NCI-H524 (cell line): ENCODE results near the gene CHIT1.
"Not testable (repeated sequence)": the region's sequence is repeated elsewhere in the genome, so short reads cannot be mapped to it uniquely, and the experiment has no call there.

Source experiments
- DNase-seq, 2 experiments: peaks; one replicate each; lab custom pipeline; 2025; lab: John Stamatoyannopoulos, UW

The CHIT1 gene

GRCh38 chr1:203265541-203265940 lies 36.1 kb upstream of the CHIT1 start:
- DNase-seq = peak; percentile 32 to 44

- DNase-seq = no peak
These were observed 34.6 kb upstream of the CHIT1 start for GRCh38 chr1:203264052-203264501.

- DNase-seq = peak in 1 of 2 experiments; percentile 66
These were observed 34.0 kb upstream of the CHIT1 start for GRCh38 chr1:203263496-203263895.

GRCh38 chr1:203256636-203257035 lies 27.2 kb upstream of the CHIT1 start:
- DNase-seq = not testable (repeated sequence)

- DNase-seq = not testable (repeated sequence)
These were observed 25.3 kb upstream of the CHIT1 start for GRCh38 chr1:203254782-203255181.

GRCh38 chr1:203252678-203253077 lies 23.2 kb upstream of the CHIT1 start:
- peak; percentile 95 to 99 for DNase-seq

- DNase-seq = no peak
These were observed 22.0 kb upstream of the CHIT1 start for GRCh38 chr1:203251466-203251865.

- DNase-seq = no peak
These were observed 21.4 kb upstream of the CHIT1 start for GRCh38 chr1:203250911-203251310.

- DNase-seq = no peak
These were observed 15.3 kb upstream of the CHIT1 start for GRCh38 chr1:203244776-203245175.

- DNase-seq = not testable (repeated sequence)
These were observed 12.2 kb upstream of the CHIT1 start for GRCh38 chr1:203241708-203242107.

GRCh38 chr1:203239526-203240305 lies 10.2 kb upstream of the CHIT1 start:
- DNase-seq = no peak

- no peak for DNase-seq
These were observed 9.6 kb upstream of the CHIT1 start for GRCh38 chr1:203239081-203239480.

- DNase-seq = no peak
These were observed 9.1 kb upstream of the CHIT1 start for GRCh38 chr1:203238535-203238934.

- DNase-seq = not testable (repeated sequence)
These were observed 5.4 kb upstream of the CHIT1 start for GRCh38 chr1:203234901-203235300.

GRCh38 chr1:203228670-203229069 lies 803 bp downstream of the CHIT1 start:
- DNase-seq = no peak

GRCh38 chr1:203227371-203228083 lies 1.9 kb downstream of the CHIT1 start:
- DNase-seq = no peak

GRCh38 chr1:203225071-203225470 lies 4.4 kb downstream of the CHIT1 start:
- DNase-seq = no peak

- DNase-seq = no peak
These were observed 6.3 kb downstream of the CHIT1 start for GRCh38 chr1:203223012-203223775.

- DNase-seq = no peak
These were observed 9.5 kb downstream of the CHIT1 start for GRCh38 chr1:203219934-203220333.

- DNase-seq = no peak
These were observed 10.3 kb downstream of the CHIT1 start for GRCh38 chr1:203219171-203219570.

- DNase-seq = no peak
These were observed 11.8 kb downstream of the CHIT1 start for GRCh38 chr1:203217668-203218067.

GRCh38 chr1:203217139-203217655 lies 12.3 kb downstream of the CHIT1 start:
- DNase-seq = peak in 1 of 2 experiments; percentile 17
